Keratinocyte (primary cell): ENCODE data around the gene PSMD14. TPM values are rescaled to one million over a fixed set of nuclear protein-coding genes. Genes with fewer than 3 reads are reported as not detected.

Experiments used
- DNase-seq: peaks from one replicate; pipeline ENCODE4 v3.0.0-alpha.2; 2011; ENCODE audit warnings: low read depth, missing footprints, low spot score
- FAIRE-seq: peaks from 2 replicates; lab custom pipeline; 2011; peaks lifted over from hg19 to GRCh38; lab: Jason Lieb, UNC
- H2AFZ ChIP-seq: 2 replicates; pipeline ENCODE4 v1.6.0; 2012; ENCODE audit warnings: low read length, control low read depth, inconsistent platforms; ENCODE audit not compliant: control insufficient read depth
- H3K27ac ChIP-seq: 2 replicates; pipeline ENCODE4 v1.5.1; 2011; ENCODE audit warnings: low read length; ENCODE audit not compliant: control insufficient read depth, insufficient read depth
- H3K27me3 ChIP-seq: 3 replicates; pipeline ENCODE4 v1.6.0; 2011; ENCODE audit warnings: low read length; ENCODE audit not compliant: control insufficient read depth, insufficient read depth; ENCODE audit errors: extremely low read depth
- H3K36me3 ChIP-seq, 2 experiments: 2 replicates in 1 of 2; 3 replicates in 1 of 2; pipeline ENCODE4 v1.5.1; 2011; ENCODE audit warnings: low read length in 2 of 2, mild to moderate bottlenecking in 1 of 2; ENCODE audit not compliant: control insufficient read depth in 2 of 2, insufficient read depth in 2 of 2; ENCODE audit errors: extremely low read depth in 1 of 2
- H3K4me1 ChIP-seq: 3 replicates; pipeline ENCODE4 v1.5.1; 2011; ENCODE audit warnings: low read length; ENCODE audit not compliant: control insufficient read depth, insufficient read depth; ENCODE audit errors: extremely low read depth
- H3K4me2 ChIP-seq: 3 replicates; pipeline ENCODE4 v1.6.0; 2011; ENCODE audit warnings: low read depth, low read length; ENCODE audit not compliant: control insufficient read depth, insufficient read depth; ENCODE audit errors: extremely low read depth
- H3K4me3 ChIP-seq, 3 experiments: fragments of 200-600 bp in 1 of 3; sonication (generic) in 1 of 3; 2 replicates in 2 of 3; 3 replicates in 1 of 3; pipeline ENCODE4 v1.5.1; 2011 to 2016; ENCODE audit warnings: low read length in 3 of 3, mild to moderate bottlenecking in 3 of 3, control low read depth in 2 of 3, inconsistent platforms in 1 of 3, low read depth in 1 of 3, mixed read lengths in 1 of 3, mixed run types in 1 of 3, moderate library complexity in 1 of 3; ENCODE audit not compliant: control insufficient read depth in 2 of 3, insufficient read depth in 2 of 3; ENCODE audit errors: extremely low read depth in 1 of 3
- H3K79me2 ChIP-seq: 2 replicates; pipeline ENCODE4 v1.6.0; 2012; ENCODE audit warnings: low read length; ENCODE audit not compliant: control insufficient read depth, insufficient read depth
- H3K9ac ChIP-seq: 3 replicates; pipeline ENCODE4 v1.6.0; 2011; ENCODE audit warnings: low read length; ENCODE audit not compliant: control insufficient read depth, insufficient read depth; ENCODE audit errors: extremely low read depth
- H3K9me1 ChIP-seq: 3 replicates; pipeline ENCODE4 v1.6.0; 2011; ENCODE audit warnings: low read length; ENCODE audit not compliant: control insufficient read depth, insufficient read depth; ENCODE audit errors: extremely low read depth
- H3K9me3 ChIP-seq: 2 replicates; pipeline ENCODE4 v1.5.1; 2012; ENCODE audit warnings: low read depth, low read length; ENCODE audit not compliant: control insufficient read depth
- H4K20me1 ChIP-seq: 3 replicates; pipeline ENCODE4 v1.6.0; 2011; ENCODE audit warnings: low read length; ENCODE audit not compliant: control insufficient read depth, insufficient read depth; ENCODE audit errors: extremely low read depth
- CTCF ChIP-seq, 3 experiments: IDR thresholded peaks in 1 of 3; conservative IDR thresholded peaks in 1 of 3; optimal IDR thresholded peaks in 1 of 3; 2 replicates in 2 of 3; 3 replicates in 1 of 3; pipeline versions ENCODE3 to v1.5.1; 2011; ENCODE audit warnings: low read length in 3 of 3, mild to moderate bottlenecking in 3 of 3, moderate library complexity in 2 of 3, control low read depth in 1 of 3, inconsistent platforms in 1 of 3; ENCODE audit not compliant: insufficient read depth in 2 of 3; ENCODE audit errors: extremely low read depth in 1 of 3
- EZH2 ChIP-seq: IDR thresholded peaks from one replicate; pipeline ENCODE4 v1.6.1; 2012; ENCODE audit warnings: inconsistent platforms, mild to moderate bottlenecking, low read length, moderate library complexity
- dilution Hi-C: fragments of 300-500 bp; cut with MboI; formaldehyde crosslinking; loops from one replicate; pipeline ENCODE4 v1.7.0; 2020; ENCODE audit warnings: low sequenced_read_pairs; ENCODE audit not compliant: extremely low pct_ligation_motif_present
- polyA plus RNA-seq, 5 experiments: library from polyadenylated mRNA; depleted of rRNA in 3 of 5; stranded (reverse) in 3 of 5; stranded (forward) in 1 of 5; unstranded in 1 of 5; fragments of >200 nt; gene quantifications; 1 replicate in 1 of 5; 2 replicates in 3 of 5; 3 replicates in 1 of 5; pipeline versions ENCODE4 v1.2.1 to v1.2.3, GENCODE V29; 2011 to 2012; ENCODE audit warnings: missing spikeins in 2 of 5, low read depth in 1 of 5, low replicate concordance in 1 of 5

The PSMD14 gene
- polyA plus RNA-seq, 1 donor (not counting 4 experiments of a cell fraction or from before 2014, with no cell fraction given) = 136 TPM

DNA sequence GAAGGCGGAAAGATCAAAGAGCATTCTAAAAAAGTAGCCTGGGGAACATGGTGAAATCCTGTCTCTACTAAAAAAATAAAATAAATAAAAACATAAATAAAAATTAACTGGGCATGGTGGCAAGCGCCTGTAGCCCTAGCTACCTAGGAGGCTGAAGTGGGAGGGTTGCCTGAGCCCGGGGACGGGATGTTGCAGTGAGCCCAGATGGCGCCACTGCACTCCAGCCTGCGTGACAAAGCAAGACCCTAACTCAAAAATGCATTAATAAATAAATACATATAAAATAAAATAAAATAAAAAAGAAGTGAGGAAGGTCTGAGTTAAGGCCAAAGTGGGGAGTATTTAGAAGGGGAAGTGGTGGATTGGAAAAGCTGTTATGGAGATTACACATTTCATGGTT, 1.3 kb upstream of the PSMD14 start:
- peaks cover 2% of the 10 kb centered on the region for H3K4me1 ChIP-seq
- no peak overlapping the region for H3K9ac ChIP-seq
- FAIRE-seq (no peak), DNase-seq (no peak)
- H3K36me3 ChIP-seq = peaks cover 0 to 2% of the 10 kb centered on the region in 2 experiments
- H3K27me3 ChIP-seq = no peaks in the 10 kb centered on the region
- TF ChIP-seq CTCF (optimal IDR thresholded peaks at IDR 0.05 in 1 of 3, IDR thresholded peaks at IDR 0.05 in 1 of 3, conservative IDR thresholded peaks at IDR 0.05 in 1 of 3; ENCODE audit: extremely low read depth in 1 of 3, insufficient read depth in 2 of 3, low read length in 3 of 3) (no peak), EZH2 (no peak)
- no peaks in the 10 kb centered on the region for H3K9me3 ChIP-seq
- peak overlapping the region in 1 of 3 experiments; percentile 77 for H3K4me3 ChIP-seq
- H3K27ac ChIP-seq = no peak overlapping the region
- peaks cover 36% of the 10 kb centered on the region for H3K79me2 ChIP-seq
- no peaks in the 10 kb centered on the region for H3K9me1 ChIP-seq
- peak overlapping the region; percentile 92 for H3K4me2 ChIP-seq
- dilution Hi-C loops = no loop called here
- H2AFZ ChIP-seq = no peak overlapping the region
- no peaks in the 10 kb centered on the region for H4K20me1 ChIP-seq

DNA sequence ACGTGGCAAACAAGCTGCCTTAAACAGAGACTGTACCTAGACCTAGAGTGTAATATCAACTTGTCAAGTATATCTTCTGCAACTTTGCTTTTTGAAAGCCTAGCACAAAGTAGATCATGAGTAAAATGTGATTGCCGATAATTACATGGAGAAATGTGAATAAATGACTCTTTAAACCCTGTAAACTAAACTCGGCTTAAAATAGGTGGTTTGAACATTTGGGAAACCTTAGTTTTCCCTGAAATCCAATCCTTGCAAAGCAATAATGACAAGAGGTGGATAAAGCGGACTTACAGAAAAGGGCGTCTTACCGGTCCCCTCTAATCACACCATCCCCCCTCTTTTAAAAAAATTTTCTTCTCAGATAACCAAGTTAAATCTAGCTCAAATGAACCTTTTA, 549 bp upstream of the PSMD14 start:
- TF ChIP-seq EZH2 (no peak), CTCF (optimal IDR thresholded peaks at IDR 0.05 in 1 of 3, IDR thresholded peaks at IDR 0.05 in 1 of 3, conservative IDR thresholded peaks at IDR 0.05 in 1 of 3; ENCODE audit: extremely low read depth in 1 of 3, insufficient read depth in 2 of 3, low read length in 3 of 3) (no peak)
- Histone ChIP-seq H3K36me3 (peaks cover 0 to 2% of the 10 kb centered on the region in 2 experiments), H3K27ac (peak overlapping the region; percentile 88), H4K20me1 (peaks cover 1% of the 10 kb centered on the region), H3K9me3 (no peaks in the 10 kb centered on the region), H3K4me3 (peak overlapping the region; percentile 77 to 86 (median 83)), H3K4me2 (peak overlapping the region; percentile 92), H3K9me1 (no peaks in the 10 kb centered on the region), H2AFZ (peak overlapping the region; percentile 92), H3K9ac (peak overlapping the region; percentile 92), H3K4me1 (peaks cover 3% of the 10 kb centered on the region), H3K27me3 (no peaks in the 10 kb centered on the region), H3K79me2 (peaks cover 44% of the 10 kb centered on the region)
- dilution Hi-C loops = no loop called here
- no peak for DNase-seq
- no peak for FAIRE-seq
